ENCODE results near the gene CACNA1C.
A peak's percentile ranks its signal among the peaks of the same experiment; 100 is the strongest.

The CACNA1C gene

GRCh38 chr12:2341051-2341751 is 288.4 kb downstream of the CACNA1C start:
- no peaks in the 10 kb centered on the region for H3K36me3 ChIP-seq
- H3K4me3 ChIP-seq = no peak overlapping the region
- H3K4me1 ChIP-seq = peaks cover 27 to 58% (median 40%) of the 10 kb centered on the region in 10 experiments
- H3K27ac ChIP-seq = peak overlapping the region in 6 of 11 experiments; percentile 0 to 55 (median 26); a peak in 6 of 22 replicates
- no peak for TF ChIP-seq Cebpa-rat (IDR thresholded peaks at IDR 0.05)
- no peaks in the 10 kb centered on the region for H3K9me3 ChIP-seq (replicated peaks in 1 of 11)
- no peaks in the 10 kb centered on the region for H4K20me1 ChIP-seq
- H3K9ac ChIP-seq = no peak overlapping the region
- peak overlapping the region in 7 of 11 experiments; percentile 14 to 57 (median 20); a peak in 8 of 22 replicates for H3K4me2 ChIP-seq
- no peaks in the 10 kb centered on the region for H3K27me3 ChIP-seq

- peaks cover 20 to 51% (median 33%) of the 10 kb centered on the region in 10 experiments for H3K4me1 ChIP-seq
- H4K20me1 ChIP-seq = no peaks in the 10 kb centered on the region
- no peaks in the 10 kb centered on the region for H3K36me3 ChIP-seq
- 0 out of 22 replicates have a peak, but pooled peaks of 1 of the 11 experiments have one; percentile 33 for TF ChIP-seq Cebpa-rat (IDR thresholded peaks at IDR 0.05)
- peak overlapping the region in 6 of 11 experiments; percentile 0 to 55 (median 26); a peak in 6 of 22 replicates for H3K27ac ChIP-seq
- no peaks in the 10 kb centered on the region for H3K9me3 ChIP-seq (replicated peaks in 1 of 11)
- H3K4me2 ChIP-seq = peak overlapping the region in 8 of 11 experiments; percentile 10 to 57 (median 20); a peak in 13 of 22 replicates
- H3K9ac ChIP-seq = no peak overlapping the region
- H3K27me3 ChIP-seq = no peaks in the 10 kb centered on the region
- no peak overlapping the region for H3K4me3 ChIP-seq
Observed at GRCh38 chr12:2341871-2342270, 289.1 kb downstream of the CACNA1C start.

GRCh38 chr12:2343681-2344080 is 290.9 kb downstream of the CACNA1C start:
- no peak overlapping the region for H3K4me3 ChIP-seq
- H3K4me2 ChIP-seq = no peak overlapping the region; a peak in 1 of 22 replicates
- no peak for TF ChIP-seq Cebpa-rat (IDR thresholded peaks at IDR 0.05)
- H3K9me3 ChIP-seq (replicated peaks in 1 of 11) = no peaks in the 10 kb centered on the region
- H3K36me3 ChIP-seq = no peaks in the 10 kb centered on the region
- no peaks in the 10 kb centered on the region for H3K27me3 ChIP-seq
- H3K27ac ChIP-seq = no peak overlapping the region
- no peaks in the 10 kb centered on the region for H4K20me1 ChIP-seq
- H3K9ac ChIP-seq = no peak overlapping the region
- peaks cover 17 to 48% (median 35%) of the 10 kb centered on the region in 10 experiments; a peak in 18 of 20 replicates for H3K4me1 ChIP-seq

- Histone ChIP-seq H4K20me1 (no peaks in the 10 kb centered on the region), H3K9ac (no peak overlapping the region), H3K4me2 (peak overlapping the region in 5 of 11 experiments; percentile 11 to 43 (median 28); a peak in 6 of 22 replicates), H3K4me3 (no peak overlapping the region), H3K27ac (no peak overlapping the region), H3K4me1 (peaks cover 18 to 53% (median 41%) of the 10 kb centered on the region in 10 experiments; a peak in 18 of 20 replicates), H3K9me3 (replicated peaks in 1 of 11) (no peaks in the 10 kb centered on the region), H3K27me3 (no peaks in the 10 kb centered on the region), H3K36me3 (no peaks in the 10 kb centered on the region)
- TF ChIP-seq Cebpa-rat (IDR thresholded peaks at IDR 0.05) = no peak
Observed at GRCh38 chr12:2344476-2344875, 291.7 kb downstream of the CACNA1C start.

- H3K9me3 ChIP-seq (replicated peaks in 1 of 11) = no peaks in the 10 kb centered on the region
- peaks cover 18 to 53% (median 45%) of the 10 kb centered on the region in 10 experiments; a peak in 18 of 20 replicates for H3K4me1 ChIP-seq
- H3K27me3 ChIP-seq = no peaks in the 10 kb centered on the region
- H3K27ac ChIP-seq = no peak overlapping the region
- H3K9ac ChIP-seq = no peak overlapping the region
- H3K36me3 ChIP-seq = no peaks in the 10 kb centered on the region
- TF ChIP-seq Cebpa-rat (IDR thresholded peaks at IDR 0.05) = no peak
- no peaks in the 10 kb centered on the region for H4K20me1 ChIP-seq
- peak overlapping the region in 6 of 11 experiments; percentile 2 to 43 (median 28); a peak in 8 of 22 replicates for H3K4me2 ChIP-seq
- no peak overlapping the region for H3K4me3 ChIP-seq
Observed at GRCh38 chr12:2344885-2345284, 292.1 kb downstream of the CACNA1C start.

- TF ChIP-seq Cebpa-rat (IDR thresholded peaks at IDR 0.05) = no peak
- Histone ChIP-seq H3K27me3 (no peaks in the 10 kb centered on the region), H3K27ac (no peak overlapping the region), H4K20me1 (no peaks in the 10 kb centered on the region), H3K4me2 (no peak overlapping the region), H3K36me3 (no peaks in the 10 kb centered on the region), H3K9ac (no peak overlapping the region), H3K9me3 (replicated peaks in 1 of 11) (no peaks in the 10 kb centered on the region), H3K4me1 (peaks cover 19 to 62% (median 55%) of the 10 kb centered on the region in 10 experiments; a peak in 19 of 20 replicates), H3K4me3 (no peak overlapping the region)
Observed at GRCh38 chr12:2345902-2346301, 293.1 kb downstream of the CACNA1C start.

GRCh38 chr12:2346416-2346815 is 293.6 kb downstream of the CACNA1C start:
- Histone ChIP-seq H3K9me3 (replicated peaks in 1 of 11) (no peaks in the 10 kb centered on the region), H3K36me3 (no peaks in the 10 kb centered on the region), H3K27me3 (no peaks in the 10 kb centered on the region), H3K4me1 (peaks cover 22 to 67% (median 59%) of the 10 kb centered on the region in 10 experiments), H3K4me2 (no peak overlapping the region), H3K4me3 (no peak overlapping the region), H4K20me1 (no peaks in the 10 kb centered on the region), H3K9ac (no peak overlapping the region), H3K27ac (no peak overlapping the region)
- no peak for TF ChIP-seq Cebpa-rat (IDR thresholded peaks at IDR 0.05)

- Histone ChIP-seq H3K27ac (0 out of 22 replicates have a peak overlapping the region, but pooled peaks of 2 of the 11 experiments have one; percentile 4 to 14), H3K9me3 (replicated peaks in 1 of 11) (no peaks in the 10 kb centered on the region), H3K27me3 (no peaks in the 10 kb centered on the region), H3K36me3 (no peaks in the 10 kb centered on the region), H3K4me1 (peaks cover 19 to 76% (median 60%) of the 10 kb centered on the region in 10 experiments), H3K4me3 (no peak overlapping the region), H3K4me2 (peak overlapping the region in 7 of 11 experiments; percentile 62 to 97 (median 91); a peak in 14 of 22 replicates), H4K20me1 (no peaks in the 10 kb centered on the region), H3K9ac (no peak overlapping the region)
- no peak for TF ChIP-seq Cebpa-rat (IDR thresholded peaks at IDR 0.05)
Observed at GRCh38 chr12:2347137-2347843, 294.5 kb downstream of the CACNA1C start.

- H3K9ac ChIP-seq = peak overlapping the region in 2 of 11 experiments; percentile 11 to 23; a peak in 1 of 22 replicates
- H3K4me3 ChIP-seq = no peak overlapping the region
- no peaks in the 10 kb centered on the region for H3K27me3 ChIP-seq
- no peaks in the 10 kb centered on the region for H3K9me3 ChIP-seq (replicated peaks in 1 of 11)
- H3K4me1 ChIP-seq = peaks cover 19 to 83% (median 65%) of the 10 kb centered on the region in 10 experiments
- peak overlapping the region in 4 of 11 experiments; percentile 4 to 24 (median 18); a peak in 4 of 22 replicates for H3K27ac ChIP-seq
- peak overlapping the region; percentile 17 to 97 (median 74); a peak in 20 of 22 replicates for H3K4me2 ChIP-seq
- H4K20me1 ChIP-seq = no peaks in the 10 kb centered on the region
- no peaks in the 10 kb centered on the region for H3K36me3 ChIP-seq
- TF ChIP-seq Cebpa-rat (IDR thresholded peaks at IDR 0.05) = no peak
Observed at GRCh38 chr12:2347844-2348481, 295.2 kb downstream of the CACNA1C start.
